Thyroid gland (tissue), 4 donors: ENCODE measurements around the gene MALL.

Experiments used
- POLR2A ChIP-seq, 2 donors: fragments of 450-650 bp; IDR thresholded peaks; one replicate each; pipeline ENCODE4 v1.6.1; 2017; ENCODE audit warnings: antibody characterized with exemption in 2 of 2, mild to moderate bottlenecking in 2 of 2, moderate library complexity in 1 of 2
- TF ChIP-seq, protein P1 (sequence below), 6 experiments: fragments of 200-600 bp in 3 of 6; fragments of 450-650 bp in 3 of 6; sonication (generic) in 3 of 6; IDR thresholded peaks; one replicate each; pipeline ENCODE4 v1.5.1; 2016 to 2019; ENCODE audit warnings: antibody characterized with exemption in 6 of 6, mild to moderate bottlenecking in 2 of 6, inconsistent platforms in 1 of 6, moderate library complexity in 1 of 6

GRCh38 chr2:110105608-110106467 is 9.8 kb downstream of the MALL start:
- TF ChIP-seq, protein P1, sequence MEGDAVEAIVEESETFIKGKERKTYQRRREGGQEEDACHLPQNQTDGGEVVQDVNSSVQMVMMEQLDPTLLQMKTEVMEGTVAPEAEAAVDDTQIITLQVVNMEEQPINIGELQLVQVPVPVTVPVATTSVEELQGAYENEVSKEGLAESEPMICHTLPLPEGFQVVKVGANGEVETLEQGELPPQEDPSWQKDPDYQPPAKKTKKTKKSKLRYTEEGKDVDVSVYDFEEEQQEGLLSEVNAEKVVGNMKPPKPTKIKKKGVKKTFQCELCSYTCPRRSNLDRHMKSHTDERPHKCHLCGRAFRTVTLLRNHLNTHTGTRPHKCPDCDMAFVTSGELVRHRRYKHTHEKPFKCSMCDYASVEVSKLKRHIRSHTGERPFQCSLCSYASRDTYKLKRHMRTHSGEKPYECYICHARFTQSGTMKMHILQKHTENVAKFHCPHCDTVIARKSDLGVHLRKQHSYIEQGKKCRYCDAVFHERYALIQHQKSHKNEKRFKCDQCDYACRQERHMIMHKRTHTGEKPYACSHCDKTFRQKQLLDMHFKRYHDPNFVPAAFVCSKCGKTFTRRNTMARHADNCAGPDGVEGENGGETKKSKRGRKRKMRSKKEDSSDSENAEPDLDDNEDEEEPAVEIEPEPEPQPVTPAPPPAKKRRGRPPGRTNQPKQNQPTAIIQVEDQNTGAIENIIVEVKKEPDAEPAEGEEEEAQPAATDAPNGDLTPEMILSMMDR (IDR thresholded peaks at IDR 0.05), result no peak
- TF ChIP-seq POLR2A (IDR thresholded peaks at IDR 0.05), result no peak
